ENCODE results near the gene TMEM196.
"Not testable (repeated sequence)": the region's sequence is repeated elsewhere in the genome, so short reads cannot be mapped to it uniquely, and the experiment has no call there.

Gene TMEM196

GRCh38 chr7:19705663-19706062, 67.8 kb downstream of the TMEM196 start:
- DNase-seq: no peak

- DNase-seq: no peak
These were observed 71.9 kb downstream of the TMEM196 start for GRCh38 chr7:19701471-19701870.

DNA sequence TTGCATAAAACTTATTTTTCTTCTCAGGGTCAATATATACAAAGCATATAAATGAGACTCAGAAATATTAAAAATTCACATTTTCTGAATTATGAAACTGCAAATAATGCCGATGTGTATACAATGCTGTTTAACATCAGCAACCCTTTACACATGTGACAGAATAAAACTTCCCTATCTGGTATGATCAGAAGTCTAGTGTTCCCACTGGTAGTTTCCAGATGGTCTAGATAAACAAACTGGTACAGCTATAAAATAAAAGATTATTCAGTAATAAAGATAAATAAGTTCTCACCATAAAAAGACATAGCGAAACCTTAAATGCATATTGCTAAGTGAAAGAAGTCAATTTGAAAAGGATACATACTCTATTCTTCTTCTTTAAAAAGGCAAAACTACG, 72.5 kb downstream of the TMEM196 start:
- DNase-seq: no peak

DNA sequence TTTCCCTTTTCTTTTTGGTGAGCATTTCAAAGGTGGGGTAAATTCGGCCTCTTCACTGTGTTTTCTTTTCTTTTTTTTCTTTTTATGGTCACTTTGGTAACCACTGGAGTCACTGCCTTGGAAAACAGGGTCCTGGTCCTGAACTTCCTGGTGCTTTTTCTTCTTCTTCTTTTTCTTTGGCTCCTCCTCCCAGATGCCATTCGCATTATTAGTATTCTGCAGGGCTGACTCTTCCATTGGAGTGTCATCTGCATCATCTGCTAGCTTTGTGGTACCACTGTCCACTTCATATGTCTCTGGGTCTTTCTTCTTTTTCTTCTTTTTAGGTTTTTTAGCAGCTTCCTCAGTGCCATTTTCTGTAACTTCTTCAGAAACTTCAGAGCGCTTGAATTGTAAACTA, 75.1 kb downstream of the TMEM196 start:
- DNase-seq: no peak

GRCh38 chr7:19696926-19697325, 76.5 kb downstream of the TMEM196 start:
- no peak for DNase-seq

- DNase-seq: no peak
These were observed 81.1 kb downstream of the TMEM196 start for GRCh38 chr7:19692111-19692828.

- DNase-seq: no peak
These were observed 82.7 kb downstream of the TMEM196 start for GRCh38 chr7:19690736-19691135.

DNA sequence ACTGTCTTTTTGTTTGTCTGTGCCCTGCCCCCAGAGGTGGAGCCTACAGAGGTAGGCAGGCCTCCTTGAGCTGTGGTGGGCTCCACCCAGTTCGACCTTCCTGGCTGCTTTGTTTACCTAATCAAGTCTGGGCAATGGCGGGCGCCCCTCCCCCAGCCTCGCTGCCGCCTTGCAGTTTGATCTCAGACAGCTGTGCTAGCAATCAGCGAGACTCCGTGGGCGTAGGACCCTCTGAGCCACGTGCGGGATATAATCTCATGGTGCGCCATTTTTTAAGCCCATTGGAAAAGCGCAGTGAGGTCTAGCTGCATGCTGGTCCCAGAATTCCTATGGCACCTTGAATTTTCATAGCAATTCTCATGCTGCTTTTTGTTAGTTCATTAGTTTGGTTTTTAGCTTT, 84.3 kb downstream of the TMEM196 start:
- DNase-seq: not testable (repeated sequence)

DNA sequence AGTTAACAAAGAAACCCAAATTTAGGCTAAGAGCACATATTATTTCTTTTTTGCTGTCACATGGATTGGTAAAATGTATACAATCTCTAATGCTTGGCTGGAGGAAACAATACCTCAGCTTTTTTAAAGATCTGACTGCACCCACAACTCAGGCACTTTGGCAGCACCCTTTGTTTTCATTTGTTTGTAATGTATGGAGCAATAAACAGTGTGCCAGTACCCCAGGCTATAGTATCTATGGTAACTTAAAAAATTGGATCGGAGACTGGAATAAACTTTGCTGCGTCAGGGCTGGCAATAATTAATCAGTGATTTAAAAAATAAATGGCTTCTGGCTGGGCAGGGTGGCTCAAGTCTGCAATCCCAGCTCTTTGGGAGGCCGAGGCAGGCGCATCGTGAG, 91.8 kb downstream of the TMEM196 start:
- no peak for DNase-seq

- DNase-seq: no peak
These were observed 96.2 kb downstream of the TMEM196 start for GRCh38 chr7:19677180-19677579.

DNA sequence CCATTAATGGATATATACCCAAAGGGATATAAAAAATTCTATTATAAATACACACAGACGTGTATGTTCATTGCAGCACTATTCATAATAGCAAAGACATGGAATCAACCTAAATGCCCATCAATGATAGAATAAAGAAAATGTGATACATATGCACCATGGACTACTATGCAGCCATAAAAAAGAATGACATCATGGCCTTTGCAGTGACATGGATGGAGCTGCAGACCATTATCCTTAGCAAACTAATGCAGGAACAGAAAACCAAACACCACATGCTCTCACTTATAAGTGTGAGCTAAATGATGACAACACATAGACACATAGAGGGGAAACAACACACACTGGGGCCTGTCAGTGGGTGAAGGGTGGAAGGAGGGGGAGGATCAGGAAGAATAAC, 97.6 kb downstream of the TMEM196 start:
- no peak for DNase-seq

- no peak for DNase-seq
These were observed 99.0 kb downstream of the TMEM196 start for GRCh38 chr7:19674266-19674960.

DNA sequence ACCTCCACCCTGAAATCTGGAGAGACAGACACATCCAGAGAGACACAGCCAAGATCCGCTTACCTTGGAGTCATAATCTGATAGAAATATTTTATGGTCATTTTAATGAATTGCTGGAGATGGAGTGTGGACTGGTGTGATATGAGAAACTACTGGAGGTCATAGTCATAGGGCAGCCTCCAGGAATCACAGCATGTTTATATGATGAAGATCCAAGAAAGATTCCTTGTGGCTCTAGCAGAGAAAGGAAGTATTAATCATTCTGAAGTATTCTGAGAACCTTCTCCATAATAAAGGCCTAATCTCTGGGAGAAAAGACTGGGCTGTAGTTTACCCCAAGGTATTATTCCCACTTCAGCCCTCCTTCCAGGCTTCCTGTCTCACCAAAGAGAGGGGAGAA, 102.6 kb downstream of the TMEM196 start:
- DNase-seq: no peak
